Endothelial cell of umbilical vein (primary cell): ENCODE results near the gene TMC4.

Experiments
- EZH2 ChIP-seq: IDR thresholded peaks from 2 replicates; pipeline ENCODE4 v1.6.1; 2012; ENCODE audit warnings: borderline replicate concordance, low read depth, mild to moderate bottlenecking, moderate library complexity, low read length, inconsistent platforms; ENCODE audit not compliant: severe bottlenecking
- FOS ChIP-seq: IDR thresholded peaks from 2 replicates; pipeline ENCODE4 v1.6.1; 2011; ENCODE audit warnings: mild to moderate bottlenecking, low read length, moderate library complexity, borderline replicate concordance; ENCODE audit not compliant: insufficient read depth
- GATA2 ChIP-seq: IDR thresholded peaks from 2 replicates; pipeline ENCODE4 v1.7.0; 2011; ENCODE audit warnings: low read depth, mild to moderate bottlenecking, moderate library complexity, mixed read lengths, low read length; ENCODE audit not compliant: insufficient read length, insufficient read depth
- JUN ChIP-seq: IDR thresholded peaks from 2 replicates; pipeline ENCODE4 v1.6.1; 2011; ENCODE audit warnings: borderline replicate concordance, low read depth; ENCODE audit not compliant: insufficient read length, insufficient read depth
- MYC ChIP-seq: IDR thresholded peaks from one replicate; pipeline ENCODE4 v1.6.1; 2011; ENCODE audit warnings: mild to moderate bottlenecking, low read depth, low read length
- POLR2A ChIP-seq: IDR thresholded peaks from 2 replicates; pipeline ENCODE4 v1.6.1; 2012; ENCODE audit warnings: low read depth, mild to moderate bottlenecking, control low read depth, low read length
- POLR2AphosphoS5 ChIP-seq: IDR thresholded peaks from 2 replicates; pipeline ENCODE4 v1.6.1; 2012; ENCODE audit warnings: low read depth, mild to moderate bottlenecking, control low read depth, low read length, moderate library complexity; ENCODE audit not compliant: insufficient read depth
- TF ChIP-seq, protein P1 (sequence below), 2 donors: IDR thresholded peaks; 1 replicate in 1 of 2; 2 replicates in 1 of 2; pipeline ENCODE4 v1.5.1; 2011; ENCODE audit warnings: low read length in 2 of 2, mild to moderate bottlenecking in 2 of 2, moderate library complexity in 2 of 2, control low read depth in 1 of 2, inconsistent platforms in 1 of 2, low read depth in 1 of 2; ENCODE audit not compliant: insufficient read depth in 1 of 2; ENCODE audit errors: extremely low read depth in 1 of 2
- TF ChIP-seq, protein P2 (sequence below): IDR thresholded peaks from 2 replicates; pipeline ENCODE4 v1.6.1; 2011; ENCODE audit not compliant: insufficient read depth, insufficient read length

DNA sequence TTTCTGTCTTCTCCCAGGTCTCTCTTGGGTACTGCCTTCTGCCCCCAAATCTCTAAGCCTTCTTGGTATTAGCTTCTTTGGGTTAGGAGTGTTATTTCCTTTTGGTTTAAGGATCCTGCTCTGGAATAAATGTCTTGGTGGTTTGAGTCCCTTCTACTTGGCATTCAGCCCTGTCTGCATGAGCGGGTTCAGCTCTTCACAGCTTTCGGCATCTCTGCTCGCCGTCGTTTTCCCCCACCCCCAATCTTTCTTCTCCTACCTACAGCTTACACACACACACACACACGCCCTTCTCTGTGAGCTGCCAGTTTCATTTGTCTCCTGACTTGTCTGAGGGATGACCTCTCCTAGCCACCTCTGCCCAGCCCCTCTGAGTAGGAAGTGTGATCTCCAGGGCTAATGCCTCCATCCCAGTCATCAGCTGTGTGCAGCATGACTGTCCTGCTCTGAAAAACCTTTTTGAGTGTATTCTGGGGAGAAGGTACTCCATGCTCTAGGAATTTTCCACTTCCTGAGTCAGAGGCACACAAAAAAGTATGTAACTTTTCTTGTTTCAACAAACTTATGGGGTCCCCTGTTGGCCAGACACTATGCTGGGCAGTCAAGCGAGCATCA is 30.7 kb downstream of the TMC4 start:
- TF ChIP-seq POLR2A (no peak), POLR2AphosphoS5 (no peak), GATA2 (no peak), FOS (no peak), EZH2 (no peak), MYC (no peak), JUN (no peak)
- TF ChIP-seq, protein P1, sequence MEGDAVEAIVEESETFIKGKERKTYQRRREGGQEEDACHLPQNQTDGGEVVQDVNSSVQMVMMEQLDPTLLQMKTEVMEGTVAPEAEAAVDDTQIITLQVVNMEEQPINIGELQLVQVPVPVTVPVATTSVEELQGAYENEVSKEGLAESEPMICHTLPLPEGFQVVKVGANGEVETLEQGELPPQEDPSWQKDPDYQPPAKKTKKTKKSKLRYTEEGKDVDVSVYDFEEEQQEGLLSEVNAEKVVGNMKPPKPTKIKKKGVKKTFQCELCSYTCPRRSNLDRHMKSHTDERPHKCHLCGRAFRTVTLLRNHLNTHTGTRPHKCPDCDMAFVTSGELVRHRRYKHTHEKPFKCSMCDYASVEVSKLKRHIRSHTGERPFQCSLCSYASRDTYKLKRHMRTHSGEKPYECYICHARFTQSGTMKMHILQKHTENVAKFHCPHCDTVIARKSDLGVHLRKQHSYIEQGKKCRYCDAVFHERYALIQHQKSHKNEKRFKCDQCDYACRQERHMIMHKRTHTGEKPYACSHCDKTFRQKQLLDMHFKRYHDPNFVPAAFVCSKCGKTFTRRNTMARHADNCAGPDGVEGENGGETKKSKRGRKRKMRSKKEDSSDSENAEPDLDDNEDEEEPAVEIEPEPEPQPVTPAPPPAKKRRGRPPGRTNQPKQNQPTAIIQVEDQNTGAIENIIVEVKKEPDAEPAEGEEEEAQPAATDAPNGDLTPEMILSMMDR (IDR thresholded peaks at IDR 0.05; ENCODE audit: extremely low read depth in 1 of 2, insufficient read depth in 1 of 2, low read depth in 1 of 2, low read length in 2 of 2) = no peak
- TF ChIP-seq, protein P2, sequence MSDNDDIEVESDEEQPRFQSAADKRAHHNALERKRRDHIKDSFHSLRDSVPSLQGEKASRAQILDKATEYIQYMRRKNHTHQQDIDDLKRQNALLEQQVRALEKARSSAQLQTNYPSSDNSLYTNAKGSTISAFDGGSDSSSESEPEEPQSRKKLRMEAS = no peak
